ENCODE data around the gene ACSM4. TPM values are rescaled to one million over a fixed set of nuclear protein-coding genes. Genes with fewer than 3 reads are reported as not detected.
"Not testable (repeated sequence)": the region's sequence is repeated elsewhere in the genome, so short reads cannot be mapped to it uniquely, and the experiment has no call there.

The ACSM4 gene
- total RNA-seq, 1 experiment from 2014 or later = not detected

DNA sequence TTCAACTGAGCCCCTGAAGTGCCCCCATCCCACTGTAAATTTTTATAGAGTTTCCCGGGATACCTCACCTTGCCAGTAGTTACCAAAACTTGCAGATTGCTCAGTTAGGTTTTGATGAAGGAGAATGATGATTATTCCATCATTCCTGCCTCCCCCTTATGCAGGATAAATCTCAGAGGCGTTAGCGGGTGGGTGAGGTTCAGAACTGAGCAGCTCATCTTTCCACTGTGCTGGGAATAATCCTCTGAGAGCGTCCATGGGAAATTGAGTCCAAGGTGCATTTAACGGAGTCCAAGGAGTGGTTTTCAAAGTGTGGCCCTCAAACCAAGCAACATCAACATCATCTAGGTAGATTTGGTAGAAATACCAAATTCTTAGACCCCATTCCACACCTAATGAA, 18.7 kb downstream of the ACSM4 start:
- no peaks in the 10 kb centered on the region for H3K27me3 ChIP-seq (replicated peaks; ENCODE audit: control insufficient read depth, insufficient read depth, low read length)
- POLR2A ChIA-PET = interaction anchor here (0.7 kb wide), 1 partner anchor 14 kb away, joined by 3 read pairs; no protein-coding TSS in a partner anchor
- no peak overlapping the region for H3K4me3 Mint-ChIP-seq (ENCODE audit: unreplicated experiment)
- TF ChIP-seq, protein P1, sequence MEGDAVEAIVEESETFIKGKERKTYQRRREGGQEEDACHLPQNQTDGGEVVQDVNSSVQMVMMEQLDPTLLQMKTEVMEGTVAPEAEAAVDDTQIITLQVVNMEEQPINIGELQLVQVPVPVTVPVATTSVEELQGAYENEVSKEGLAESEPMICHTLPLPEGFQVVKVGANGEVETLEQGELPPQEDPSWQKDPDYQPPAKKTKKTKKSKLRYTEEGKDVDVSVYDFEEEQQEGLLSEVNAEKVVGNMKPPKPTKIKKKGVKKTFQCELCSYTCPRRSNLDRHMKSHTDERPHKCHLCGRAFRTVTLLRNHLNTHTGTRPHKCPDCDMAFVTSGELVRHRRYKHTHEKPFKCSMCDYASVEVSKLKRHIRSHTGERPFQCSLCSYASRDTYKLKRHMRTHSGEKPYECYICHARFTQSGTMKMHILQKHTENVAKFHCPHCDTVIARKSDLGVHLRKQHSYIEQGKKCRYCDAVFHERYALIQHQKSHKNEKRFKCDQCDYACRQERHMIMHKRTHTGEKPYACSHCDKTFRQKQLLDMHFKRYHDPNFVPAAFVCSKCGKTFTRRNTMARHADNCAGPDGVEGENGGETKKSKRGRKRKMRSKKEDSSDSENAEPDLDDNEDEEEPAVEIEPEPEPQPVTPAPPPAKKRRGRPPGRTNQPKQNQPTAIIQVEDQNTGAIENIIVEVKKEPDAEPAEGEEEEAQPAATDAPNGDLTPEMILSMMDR (IDR thresholded peaks at IDR 0.05; ENCODE audit: insufficient read depth in 1 of 2, low read depth in 1 of 2, low read length in 1 of 2, severe bottlenecking in 1 of 2, unreplicated experiment in 1 of 2) = no peak
- H3K27me3 Mint-ChIP-seq (ENCODE audit: insufficient read depth, unreplicated experiment) = peaks cover 20% of the 10 kb centered on the region
- H3K4me3 ChIP-seq (ENCODE audit: low read depth, low read length) = no peak overlapping the region
- no peaks in the 10 kb centered on the region for H3K36me3 ChIP-seq (ENCODE audit: control insufficient read depth, insufficient read depth, low read length)
- no peak for DNase-seq
- BruUV-seq (replicated peaks) = no TSS peak
- H3K27ac Mint-ChIP-seq (ENCODE audit: unreplicated experiment) = no peak overlapping the region
- H3K4me1 Mint-ChIP-seq (ENCODE audit: low read depth, unreplicated experiment) = no peaks in the 10 kb centered on the region
- intact Hi-C loops (cut with micrococcal nuclease; ENCODE audit: unreplicated experiment) = loop anchor here (5.0 kb wide), 1 partner anchor 140 kb away; no protein-coding TSS in a partner anchor
- H3K36me3 Mint-ChIP-seq (ENCODE audit: insufficient read depth, unreplicated experiment) = no peaks in the 10 kb centered on the region
- H3K9me3 Mint-ChIP-seq (ENCODE audit: unreplicated experiment) = no peaks in the 10 kb centered on the region
- H3K4me1 ChIP-seq = no peaks in the 10 kb centered on the region
- no peaks in the 10 kb centered on the region for H3K9me3 ChIP-seq
- CTCF ChIA-PET = no interaction called here

DNA sequence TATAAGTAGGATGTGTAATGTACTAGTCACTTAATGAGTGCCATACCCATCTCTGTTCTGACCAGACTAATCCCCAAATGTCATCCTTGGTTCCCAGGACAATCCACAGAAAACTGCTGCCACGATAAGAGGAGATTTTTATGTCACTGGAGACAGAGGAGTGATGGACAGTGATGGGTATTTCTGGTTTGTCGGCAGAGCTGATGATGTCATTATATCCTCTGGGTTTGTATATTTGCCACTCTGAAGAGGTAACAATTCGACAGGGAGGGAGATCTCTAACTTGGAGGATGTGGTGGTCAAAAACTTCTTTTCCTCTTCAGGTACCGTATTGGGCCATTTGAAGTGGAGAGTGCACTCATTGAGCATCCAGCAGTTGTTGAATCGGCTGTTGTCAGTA, 20.3 kb downstream of the ACSM4 start:
- ChIA-PET CTCF (no interaction called here), POLR2A (no interaction called here)

DNA sequence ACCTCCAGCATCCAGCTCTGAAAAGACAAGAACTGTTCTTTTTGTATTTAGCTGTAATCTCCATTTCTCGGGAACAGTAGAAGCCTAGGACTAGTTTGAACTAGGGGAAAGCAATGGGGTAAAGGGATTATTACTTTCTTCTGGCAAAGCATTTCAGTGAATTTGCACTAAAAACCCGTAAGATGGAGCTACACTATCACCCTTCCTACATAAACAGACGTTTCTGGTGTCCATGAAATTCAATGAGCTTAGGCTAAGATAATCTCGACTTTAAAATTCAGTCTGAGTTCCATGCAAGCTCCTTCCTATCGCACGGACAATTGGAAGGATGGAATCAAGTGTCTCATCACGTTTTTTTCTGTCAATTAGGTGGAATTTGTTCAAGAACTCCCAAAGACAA, 24.0 kb downstream of the ACSM4 start:
- H3K9me3 ChIP-seq = peaks cover 4% of the 10 kb centered on the region; the same call in 1 of the 2 replicates
- Mint-ChIP-seq H3K36me3 (ENCODE audit: insufficient read depth, unreplicated experiment) (no peaks in the 10 kb centered on the region), H3K9me3 (ENCODE audit: unreplicated experiment) (peaks cover 29% of the 10 kb centered on the region), H3K4me1 (ENCODE audit: low read depth, unreplicated experiment) (no peaks in the 10 kb centered on the region), H3K27me3 (ENCODE audit: insufficient read depth, unreplicated experiment) (peaks cover 16% of the 10 kb centered on the region), H3K4me3 (ENCODE audit: unreplicated experiment) (no peak overlapping the region), H3K27ac (ENCODE audit: unreplicated experiment) (no peak overlapping the region)
- DNase-seq = no peak
- intact Hi-C loops (cut with micrococcal nuclease; ENCODE audit: unreplicated experiment) = no loop called here
- no peak overlapping the region for H3K4me3 ChIP-seq (ENCODE audit: low read depth, low read length)
- no TSS peak for BruUV-seq (replicated peaks)
- H3K36me3 ChIP-seq (ENCODE audit: control insufficient read depth, insufficient read depth, low read length) = no peaks in the 10 kb centered on the region
- no peaks in the 10 kb centered on the region for H3K4me1 ChIP-seq
- POLR2A ChIA-PET = interaction anchor here (0.6 kb wide), 1 partner anchor 112 kb away, joined by 3 read pairs; no protein-coding TSS in a partner anchor
- no peaks in the 10 kb centered on the region for H3K27me3 ChIP-seq (replicated peaks; ENCODE audit: control insufficient read depth, insufficient read depth, low read length)
- CTCF ChIA-PET = interaction anchor here (0.6 to 0.7 kb wide), 2 partner anchors 110 to 315 kb away, joined by 3 read pairs; no protein-coding TSS in a partner anchor
- TF ChIP-seq, protein P1 (IDR thresholded peaks at IDR 0.05; ENCODE audit: insufficient read depth in 1 of 2, low read depth in 1 of 2, low read length in 1 of 2, severe bottlenecking in 1 of 2, unreplicated experiment in 1 of 2) = no peak

More for the DNA sequence above, 20.3 kb downstream of the ACSM4 start:
- no peaks in the 10 kb centered on the region for H3K4me1 Mint-ChIP-seq (ENCODE audit: low read depth, unreplicated experiment)
- DNase-seq = no peak
- no peaks in the 10 kb centered on the region for H3K27me3 ChIP-seq (replicated peaks; ENCODE audit: control insufficient read depth, insufficient read depth, low read length)
- H3K4me1 ChIP-seq = no peaks in the 10 kb centered on the region
- H3K4me3 Mint-ChIP-seq (ENCODE audit: unreplicated experiment) = no peak overlapping the region
- no peaks in the 10 kb centered on the region for H3K9me3 Mint-ChIP-seq (ENCODE audit: unreplicated experiment)
- H3K4me3 ChIP-seq (ENCODE audit: low read depth, low read length) = no peak overlapping the region
- intact Hi-C loops (cut with micrococcal nuclease; ENCODE audit: unreplicated experiment) = loop anchor here (5.0 kb wide), 1 partner anchor 138 kb away; no protein-coding TSS in a partner anchor
- H3K36me3 Mint-ChIP-seq (ENCODE audit: insufficient read depth, unreplicated experiment) = no peaks in the 10 kb centered on the region
- no peaks in the 10 kb centered on the region for H3K36me3 ChIP-seq (ENCODE audit: control insufficient read depth, insufficient read depth, low read length)
- BruUV-seq (replicated peaks) = no TSS peak
- no peaks in the 10 kb centered on the region for H3K9me3 ChIP-seq
- TF ChIP-seq, protein P1 (IDR thresholded peaks at IDR 0.05; ENCODE audit: insufficient read depth in 1 of 2, low read depth in 1 of 2, low read length in 1 of 2, severe bottlenecking in 1 of 2, unreplicated experiment in 1 of 2) = no peak
- H3K27me3 Mint-ChIP-seq (ENCODE audit: insufficient read depth, unreplicated experiment) = peaks cover 20% of the 10 kb centered on the region
- H3K27ac Mint-ChIP-seq (ENCODE audit: unreplicated experiment) = no peak overlapping the region

DNA sequence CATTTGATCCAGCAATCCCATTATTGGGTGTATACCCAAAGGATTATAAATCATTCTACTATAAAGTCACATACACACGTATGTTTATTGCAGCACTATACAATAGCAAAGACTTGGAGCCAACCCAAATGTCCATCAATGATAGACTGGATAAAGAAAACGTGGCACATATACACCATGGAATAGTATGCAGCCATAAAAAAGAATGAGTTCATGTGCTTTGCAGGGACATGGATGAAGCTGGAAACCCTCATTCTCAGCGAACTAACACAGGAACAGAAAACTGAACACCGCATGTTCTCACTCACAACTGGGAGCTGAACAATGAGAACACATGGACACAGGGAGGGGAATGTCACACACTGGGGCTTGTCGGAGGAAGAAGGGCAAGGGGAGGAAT, 33.9 kb downstream of the ACSM4 start:
- H3K36me3 Mint-ChIP-seq (ENCODE audit: insufficient read depth, unreplicated experiment); H3K4me1 ChIP-seq; H3K4me1 Mint-ChIP-seq (ENCODE audit: low read depth, unreplicated experiment); H3K9me3 ChIP-seq; DNase-seq; H3K27me3 ChIP-seq (replicated peaks; ENCODE audit: control insufficient read depth, insufficient read depth, low read length); CTCF ChIA-PET; intact Hi-C loops (cut with micrococcal nuclease; ENCODE audit: unreplicated experiment); POLR2A ChIA-PET; H3K27ac Mint-ChIP-seq (ENCODE audit: unreplicated experiment); H3K4me3 ChIP-seq (ENCODE audit: low read depth, low read length); H3K36me3 ChIP-seq (ENCODE audit: control insufficient read depth, insufficient read depth, low read length); H3K4me3 Mint-ChIP-seq (ENCODE audit: unreplicated experiment); H3K27me3 Mint-ChIP-seq (ENCODE audit: insufficient read depth, unreplicated experiment); BruUV-seq (replicated peaks): not testable (repeated sequence)
- peaks cover 20% of the 10 kb centered on the region for H3K9me3 Mint-ChIP-seq (ENCODE audit: unreplicated experiment)
